Calu3 (cell line): ENCODE measurements around the gene ALAD. TPM values are rescaled to one million over a fixed set of nuclear protein-coding genes. Genes with fewer than 3 reads are reported as not detected.
"Not testable (repeated sequence)": the region's sequence is repeated elsewhere in the genome, so short reads cannot be mapped to it uniquely, and the experiment has no call there.

Experiments
- BruUV-seq: library from RNA; stranded (reverse); fragments of 400-500 nt; replicated peaks from 2 replicates; lab custom pipeline; 2021; lab: Mats Ljungman, UMichigan
- CTCF ChIA-PET: fragments of 300-600 bp; sonication (Branson Sonifier 250); formaldehyde crosslinking; loops from one replicate; lab custom pipeline; 2022; ENCODE audit warnings: antibody characterized with exemption; lab: Charles Lee
- DNase-seq: peaks from one replicate; pipeline ENCODE4 v3.0.0; 2022
- H3K27ac Mint-ChIP-seq: one replicate; pipeline ENCODE4 v1.8.0; 2022; ENCODE audit warnings: mixed read lengths; ENCODE audit not compliant: unreplicated experiment
- H3K27me3 Mint-ChIP-seq: one replicate; pipeline ENCODE4 v1.8.0; 2022; ENCODE audit warnings: mixed read lengths; ENCODE audit not compliant: unreplicated experiment
- H3K36me3 Mint-ChIP-seq: one replicate; pipeline ENCODE4 v1.8.0; 2022; ENCODE audit warnings: mild to moderate bottlenecking, moderate library complexity, mixed read lengths; ENCODE audit not compliant: insufficient read depth, unreplicated experiment
- H3K4me1 Mint-ChIP-seq: one replicate; pipeline ENCODE4 v1.8.0; 2022; ENCODE audit warnings: mild to moderate bottlenecking, low read depth, mixed read lengths; ENCODE audit not compliant: unreplicated experiment
- H3K4me3 Mint-ChIP-seq: one replicate; pipeline ENCODE4 v1.8.0; 2022; ENCODE audit warnings: mild to moderate bottlenecking, low read depth, moderate library complexity, mixed read lengths; ENCODE audit not compliant: unreplicated experiment
- H3K9me3 Mint-ChIP-seq: one replicate; pipeline ENCODE4 v1.8.0; 2022; ENCODE audit warnings: low read depth, mixed read lengths; ENCODE audit not compliant: unreplicated experiment
- intact Hi-C: fragments of 100-400 bp; cut with micrococcal nuclease; formaldehyde crosslinking; loops from one replicate; pipeline ENCODE4 v1.10.0; 2022; ENCODE audit not compliant: unreplicated experiment
- total RNA-seq: library from RNA; stranded (reverse); gene quantifications from 2 replicates; pipeline ENCODE4 v1.2.3, GENCODE V29; 2022
- TF ChIP-seq, protein P1 (sequence below): fragments of 200-600 bp; IDR thresholded peaks from one replicate; pipeline ENCODE4 v1.8.0; 2022; ENCODE audit warnings: antibody characterized with exemption; ENCODE audit not compliant: unreplicated experiment

Gene ALAD
- total RNA-seq, 1 experiment from 2014 or later, result 20.6 TPM

DNA sequence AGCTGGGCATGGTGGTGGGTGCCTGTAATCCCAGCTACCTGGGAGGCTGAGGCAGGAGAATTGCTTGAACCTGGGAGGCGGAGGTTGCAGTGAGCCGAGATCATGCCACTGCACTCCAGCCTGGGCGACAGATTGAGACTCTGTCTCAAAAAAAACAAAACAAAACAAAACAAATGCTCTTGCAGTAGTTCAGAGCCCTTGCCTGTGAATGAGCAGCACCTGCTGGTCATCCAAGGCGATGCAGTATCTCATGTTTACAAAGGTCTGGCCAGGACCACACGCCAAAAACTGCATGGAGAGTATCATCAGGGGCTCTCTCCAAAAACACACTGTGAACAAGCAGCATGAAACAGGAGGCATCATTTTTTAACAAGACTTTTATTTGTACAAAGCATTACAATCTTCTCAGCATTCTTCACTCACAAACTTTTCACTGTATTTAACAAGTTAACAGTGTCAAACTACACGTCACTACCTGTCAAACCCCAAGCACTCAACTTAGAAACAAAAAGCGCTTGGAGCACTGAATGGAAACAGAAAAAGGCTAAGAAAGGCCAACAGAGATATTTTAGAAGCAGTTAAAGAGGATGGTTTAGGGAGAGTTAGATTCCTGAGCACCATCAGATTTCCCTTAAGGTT lies 5.9 kb upstream of the ALAD start:
- H3K4me1 Mint-ChIP-seq, result peaks cover 10% of the 10 kb centered on the region

DNA sequence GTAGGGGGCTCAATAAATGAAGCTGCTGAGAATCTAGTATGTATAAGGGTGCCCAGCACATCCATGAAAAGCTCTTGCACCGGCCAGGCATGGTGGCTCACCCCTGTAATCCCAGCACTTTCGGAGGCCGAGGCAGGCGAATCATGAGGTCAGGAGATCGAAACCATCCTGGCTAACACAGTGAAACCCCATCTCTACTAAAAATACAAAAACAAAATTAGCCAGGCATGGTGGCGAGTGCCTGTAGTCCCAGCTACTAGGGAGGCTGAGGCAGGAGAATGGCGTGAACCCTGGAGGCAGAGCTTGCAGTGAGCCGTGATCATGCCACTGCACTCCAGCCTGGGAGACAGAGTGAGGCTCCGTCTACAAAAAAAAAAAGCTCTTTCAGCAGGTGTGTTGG lies 5.3 kb upstream of the ALAD start:
- H3K4me3 Mint-ChIP-seq, H3K9me3 Mint-ChIP-seq, BruUV-seq, DNase-seq, H3K27ac Mint-ChIP-seq, H3K27me3 Mint-ChIP-seq, intact Hi-C loops: not testable (repeated sequence)
- CTCF ChIA-PET, result interaction anchor here (0.6 kb wide), 1 partner anchor 111 kb away, joined by 4 read pairs; no protein-coding TSS in a partner anchor
- Mint-ChIP-seq H3K4me1 (peaks cover 17% of the 10 kb centered on the region), H3K36me3 (peaks cover 30% of the 10 kb centered on the region)

More for the DNA sequence above, 5.9 kb upstream of the ALAD start:
- H3K9me3 Mint-ChIP-seq, H3K4me3 Mint-ChIP-seq, H3K27me3 Mint-ChIP-seq, BruUV-seq, H3K27ac Mint-ChIP-seq: not testable (repeated sequence)
- CTCF ChIA-PET, result interaction anchor here (0.6 kb wide), 1 partner anchor 111 kb away, joined by 4 read pairs; no protein-coding TSS in a partner anchor
- peak; percentile 57 for DNase-seq
- H3K36me3 Mint-ChIP-seq, result peaks cover 31% of the 10 kb centered on the region
- intact Hi-C loops, result loop anchor here (1.0 kb wide), 2 partner anchors 98 to 133 kb away; no protein-coding TSS in a partner anchor
- TF ChIP-seq, protein P1, sequence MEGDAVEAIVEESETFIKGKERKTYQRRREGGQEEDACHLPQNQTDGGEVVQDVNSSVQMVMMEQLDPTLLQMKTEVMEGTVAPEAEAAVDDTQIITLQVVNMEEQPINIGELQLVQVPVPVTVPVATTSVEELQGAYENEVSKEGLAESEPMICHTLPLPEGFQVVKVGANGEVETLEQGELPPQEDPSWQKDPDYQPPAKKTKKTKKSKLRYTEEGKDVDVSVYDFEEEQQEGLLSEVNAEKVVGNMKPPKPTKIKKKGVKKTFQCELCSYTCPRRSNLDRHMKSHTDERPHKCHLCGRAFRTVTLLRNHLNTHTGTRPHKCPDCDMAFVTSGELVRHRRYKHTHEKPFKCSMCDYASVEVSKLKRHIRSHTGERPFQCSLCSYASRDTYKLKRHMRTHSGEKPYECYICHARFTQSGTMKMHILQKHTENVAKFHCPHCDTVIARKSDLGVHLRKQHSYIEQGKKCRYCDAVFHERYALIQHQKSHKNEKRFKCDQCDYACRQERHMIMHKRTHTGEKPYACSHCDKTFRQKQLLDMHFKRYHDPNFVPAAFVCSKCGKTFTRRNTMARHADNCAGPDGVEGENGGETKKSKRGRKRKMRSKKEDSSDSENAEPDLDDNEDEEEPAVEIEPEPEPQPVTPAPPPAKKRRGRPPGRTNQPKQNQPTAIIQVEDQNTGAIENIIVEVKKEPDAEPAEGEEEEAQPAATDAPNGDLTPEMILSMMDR, result peak; percentile 68

DNA sequence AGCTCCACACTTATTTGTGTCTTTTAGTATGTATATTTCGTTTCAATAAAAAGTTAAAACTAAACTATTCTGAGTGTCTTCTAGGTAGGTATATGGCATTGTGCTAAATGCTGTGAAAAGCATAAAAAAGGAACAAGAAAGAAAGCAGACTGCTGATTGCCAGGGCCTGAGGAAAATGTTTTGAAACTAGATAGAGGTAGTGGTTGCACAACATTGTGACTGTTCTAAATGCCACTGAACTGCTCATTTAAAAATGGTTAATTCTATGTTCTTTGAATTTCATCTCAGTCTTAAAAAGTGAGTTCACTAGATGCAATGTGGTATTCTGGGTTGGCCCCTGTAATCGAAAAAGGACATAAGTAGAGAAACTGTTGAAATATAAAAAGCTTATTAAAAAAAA lies 2.6 kb upstream of the ALAD start:
- no TSS peak for BruUV-seq
- Mint-ChIP-seq H3K9me3 (no peaks in the 10 kb centered on the region), H3K4me1 (peaks cover 21% of the 10 kb centered on the region), H3K27ac (no peak overlapping the region), H3K27me3 (no peaks in the 10 kb centered on the region), H3K36me3 (peaks cover 17% of the 10 kb centered on the region), H3K4me3 (no peak overlapping the region)
- TF ChIP-seq, protein P1, result no peak
- DNase-seq, result no peak
- intact Hi-C loops, result loop anchor here (5.0 kb wide), 1 partner anchor 61 kb away; the partner anchor contains the start of gene WDR31
- CTCF ChIA-PET, result interaction anchor here (0.5 to 0.7 kb wide), 2 partner anchors 92 to 264 kb away, joined by 3 to 4 read pairs; no protein-coding TSS in a partner anchor

DNA sequence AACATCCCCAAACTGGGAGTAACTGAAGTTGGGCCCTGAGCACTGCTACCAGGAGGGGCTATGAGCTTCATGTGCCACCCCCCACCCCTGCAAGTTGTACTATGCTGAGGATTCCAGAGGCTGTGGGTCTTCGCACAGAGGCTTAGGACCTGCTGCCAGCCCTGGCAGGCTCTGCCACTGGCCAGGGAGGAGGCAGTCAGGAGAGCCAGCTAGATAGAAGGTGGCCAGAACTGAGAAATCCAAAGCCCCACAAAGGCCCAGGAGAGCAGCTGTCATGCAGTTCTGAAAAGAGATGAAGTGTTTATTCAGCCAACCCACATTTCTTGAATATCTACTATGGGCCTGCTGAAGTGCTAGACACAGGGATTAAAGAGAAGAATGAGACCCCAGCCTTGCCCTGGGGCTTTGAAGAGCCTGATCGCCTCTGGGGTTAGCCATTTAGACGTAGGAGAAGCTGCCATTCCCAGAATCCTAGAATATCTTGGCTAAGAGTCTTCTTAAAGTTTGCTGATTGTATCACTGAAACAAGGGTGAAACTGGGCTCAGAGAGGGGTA lies 1.4 kb downstream of the ALAD start:
- CTCF ChIA-PET, result interaction anchor here (2.4 kb wide), 1 partner anchor 11 kb away, joined by 8 read pairs; the partner anchor contains the start of genes C9orf43 and POLE3
- Mint-ChIP-seq H3K27ac (no peak overlapping the region), H3K4me3 (peak overlapping the region; percentile 90), H3K9me3 (no peaks in the 10 kb centered on the region), H3K27me3 (no peaks in the 10 kb centered on the region), H3K36me3 (peaks cover 15% of the 10 kb centered on the region), H3K4me1 (peaks cover 18% of the 10 kb centered on the region)
- no TSS peak for BruUV-seq
- DNase-seq, result no peak
- TF ChIP-seq, protein P1, result no peak
- intact Hi-C loops, result loop anchor here (2.0 to 5.0 kb wide), 2 partner anchors 17 to 57 kb away; partner anchors contain the start of gene WDR31
